Mononuclear cell (primary cell): Measurements from ENCODE around the gene ZBTB18. TPM values are rescaled to one million over a fixed set of nuclear protein-coding genes. Genes with fewer than 3 reads are reported as not detected.
"Not testable (repeated sequence)": the region's sequence is repeated elsewhere in the genome, so short reads cannot be mapped to it uniquely, and the experiment has no call there.

Source experiments
- H3K27me3 ChIP-seq: 2 replicates; pipeline ENCODE4 v1.6.0; 2011; ENCODE audit warnings: low read length, control low read depth; ENCODE audit not compliant: insufficient read depth
- H3K4me1 ChIP-seq: 2 replicates; pipeline ENCODE4 v1.5.1; 2011; ENCODE audit warnings: mild to moderate bottlenecking, low read length, control low read depth; ENCODE audit not compliant: insufficient read depth
- H3K4me3 ChIP-seq: 2 replicates; pipeline ENCODE4 v1.5.1; 2011; ENCODE audit warnings: mild to moderate bottlenecking, low read length, moderate library complexity
- H3K9me3 ChIP-seq: 2 replicates; pipeline ENCODE4 v1.5.1; 2011; ENCODE audit warnings: low read depth, mild to moderate bottlenecking, control low read depth, low read length
- total RNA-seq: library from RNA; depleted of rRNA; stranded (reverse); fragments of >200 nt; gene quantifications from one replicate; pipeline ENCODE4 v1.2.3, GENCODE V29; 2012

The ZBTB18 gene
- total RNA-seq, 1 donor = 57.5 TPM

- H3K4me3 ChIP-seq = no peak overlapping the region
- H3K9me3 ChIP-seq = no peaks in the 10 kb centered on the region
- H3K27me3 ChIP-seq = no peaks in the 10 kb centered on the region
- H3K4me1 ChIP-seq = peaks cover 3% of the 10 kb centered on the region
These were observed 23.5 kb upstream of the ZBTB18 start for GRCh38 chr1:244027491-244028145.

DNA sequence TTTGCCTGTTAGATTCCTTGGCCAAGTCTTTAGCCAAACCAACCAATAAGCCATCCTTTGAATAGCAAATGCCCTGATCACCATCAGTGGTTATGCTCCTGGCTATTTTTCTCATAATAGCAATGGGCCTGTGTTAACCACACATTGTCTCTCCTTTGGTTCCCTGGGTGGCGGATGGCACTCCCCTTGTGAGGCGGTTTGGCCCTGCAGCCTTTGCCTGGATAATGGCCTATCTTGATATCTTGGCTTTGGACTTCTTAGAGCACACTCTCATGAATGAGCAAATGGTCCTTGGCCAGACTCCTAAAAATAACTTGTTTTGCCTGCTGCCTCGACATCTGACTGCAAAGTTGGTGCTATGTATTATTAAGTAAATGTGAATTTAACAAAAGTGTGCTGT is 22.4 kb upstream of the ZBTB18 start:
- Histone ChIP-seq H3K4me1 (peaks cover 3% of the 10 kb centered on the region), H3K4me3 (no peak overlapping the region), H3K27me3 (no peaks in the 10 kb centered on the region)

DNA sequence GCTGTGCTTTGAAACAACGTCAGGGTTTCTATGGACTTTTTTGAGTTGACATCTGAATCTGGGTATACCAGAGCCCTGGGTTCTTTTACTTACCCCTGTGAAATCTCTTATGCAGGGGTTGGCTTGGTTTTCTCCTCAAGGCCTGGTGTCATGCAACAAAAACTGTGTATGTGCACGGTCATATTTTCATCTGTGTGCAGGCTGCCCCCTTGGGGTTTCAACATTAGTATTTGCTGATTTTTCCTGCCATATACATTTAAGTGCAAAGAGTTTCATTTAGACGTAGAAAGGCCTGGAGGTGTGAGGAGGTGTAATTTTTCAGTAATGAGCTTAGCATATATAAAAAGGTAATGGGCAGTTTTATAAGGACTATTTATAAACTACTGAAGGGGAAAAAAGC is 22.0 kb upstream of the ZBTB18 start:
- peaks cover 3% of the 10 kb centered on the region for H3K4me1 ChIP-seq
- no peak overlapping the region for H3K4me3 ChIP-seq
- no peaks in the 10 kb centered on the region for H3K9me3 ChIP-seq
- H3K27me3 ChIP-seq = no peaks in the 10 kb centered on the region

More for the DNA sequence above, 22.4 kb upstream of the ZBTB18 start:
- H3K9me3 ChIP-seq = no peaks in the 10 kb centered on the region

DNA sequence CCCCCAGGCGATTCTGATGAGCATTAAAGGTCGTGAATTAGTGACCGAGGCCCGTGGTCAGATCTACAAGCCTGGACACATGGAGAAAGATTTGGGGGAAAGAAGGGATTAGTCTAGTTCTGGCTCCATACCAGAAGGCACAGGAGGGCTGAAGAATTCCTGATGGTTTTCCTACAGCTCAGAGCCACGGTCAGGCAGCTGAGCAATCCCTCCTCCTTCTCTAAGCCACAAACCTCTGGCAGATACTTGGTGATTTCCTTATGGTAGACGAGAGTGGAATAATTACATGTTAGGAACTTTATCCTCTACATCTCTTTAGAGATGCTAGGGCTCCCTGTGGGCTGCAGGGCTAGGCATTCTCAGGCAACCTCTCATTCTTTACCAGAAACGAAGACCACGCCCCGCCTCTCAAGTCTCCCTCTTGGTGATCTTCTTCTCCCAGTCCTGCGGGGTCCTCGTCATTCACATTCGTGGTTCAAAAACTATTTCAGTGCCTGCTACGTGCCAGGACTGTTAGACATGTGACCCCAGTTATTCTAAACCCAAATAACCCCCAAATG is 20.5 kb upstream of the ZBTB18 start:
- Histone ChIP-seq H3K4me1 (peaks cover 3% of the 10 kb centered on the region), H3K9me3 (no peaks in the 10 kb centered on the region), H3K27me3 (no peaks in the 10 kb centered on the region), H3K4me3 (no peak overlapping the region)

GRCh38 chr1:244035358-244035757 is 15.7 kb upstream of the ZBTB18 start:
- Histone ChIP-seq H3K4me3 (no peak overlapping the region), H3K9me3 (no peaks in the 10 kb centered on the region), H3K4me1 (no peaks in the 10 kb centered on the region), H3K27me3 (no peaks in the 10 kb centered on the region)

DNA sequence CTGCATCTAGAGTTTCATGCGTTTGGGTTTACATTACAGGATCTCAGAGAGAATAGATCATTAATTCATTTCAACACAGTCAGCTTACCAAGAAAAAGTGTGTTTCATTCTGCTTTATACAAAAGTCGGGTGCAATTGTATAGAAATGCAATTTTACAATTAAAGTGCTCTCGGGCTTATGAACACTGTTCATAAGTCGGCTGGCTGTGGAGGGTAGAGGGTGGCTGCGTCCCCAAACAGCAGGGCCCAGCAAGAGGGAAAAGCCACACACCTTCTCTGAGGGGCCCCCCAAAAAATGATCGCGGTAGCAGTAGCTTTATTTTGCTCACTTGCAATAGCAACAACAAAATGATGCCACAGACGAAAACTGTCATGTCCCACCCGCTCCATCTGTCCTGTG is 13.8 kb upstream of the ZBTB18 start:
- H3K27me3 ChIP-seq = no peaks in the 10 kb centered on the region

DNA sequence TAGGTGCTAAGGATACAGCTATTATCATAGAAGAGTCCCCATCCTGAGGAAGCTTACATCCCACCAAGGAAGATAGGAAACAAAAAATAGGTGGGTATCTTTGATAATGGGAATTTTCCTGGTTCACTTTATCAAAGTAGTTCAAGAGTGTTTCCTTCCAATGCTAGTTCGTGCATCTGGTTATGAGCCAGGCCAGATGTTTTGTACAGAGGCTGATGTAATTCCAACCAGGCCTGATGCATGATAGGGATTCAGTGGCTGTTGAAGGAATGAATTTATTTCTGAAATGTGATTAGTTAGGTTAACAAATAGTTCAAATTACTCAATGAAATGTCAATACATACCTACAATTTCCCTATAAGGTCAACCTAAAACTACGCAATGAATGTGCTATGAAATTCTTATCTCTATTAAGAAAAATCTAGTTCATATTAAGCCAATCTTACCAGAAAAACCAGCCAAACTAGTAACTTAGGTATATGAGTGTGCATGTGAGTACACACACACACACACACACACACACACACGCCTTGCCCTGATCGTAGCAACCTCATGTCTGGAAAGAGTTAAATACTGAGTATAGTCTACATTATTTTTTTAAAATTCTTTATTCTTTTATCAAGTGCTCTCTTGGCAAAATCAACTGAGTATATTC is 9.5 kb upstream of the ZBTB18 start:
- Histone ChIP-seq H3K4me3 (no peak overlapping the region), H3K9me3 (no peaks in the 10 kb centered on the region), H3K4me1 (peaks cover 2% of the 10 kb centered on the region), H3K27me3 (no peaks in the 10 kb centered on the region)

More for the DNA sequence above, 13.8 kb upstream of the ZBTB18 start:
- no peaks in the 10 kb centered on the region for H3K9me3 ChIP-seq
- no peaks in the 10 kb centered on the region for H3K4me1 ChIP-seq
- H3K4me3 ChIP-seq = no peak overlapping the region

GRCh38 chr1:244042293-244042692 is 8.8 kb upstream of the ZBTB18 start:
- Histone ChIP-seq H3K9me3 (no peaks in the 10 kb centered on the region), H3K27me3 (no peaks in the 10 kb centered on the region), H3K4me3 (no peak overlapping the region), H3K4me1 (peaks cover 9% of the 10 kb centered on the region)

GRCh38 chr1:244044423-244044822 is 6.7 kb upstream of the ZBTB18 start:
- Histone ChIP-seq H3K4me3 (no peak overlapping the region), H3K4me1 (peaks cover 10% of the 10 kb centered on the region)

GRCh38 chr1:244046254-244046653 is 4.8 kb upstream of the ZBTB18 start:
- H3K9me3 ChIP-seq, H3K4me3 ChIP-seq, H3K27me3 ChIP-seq: not testable (repeated sequence)
- H3K4me1 ChIP-seq = peaks cover 26% of the 10 kb centered on the region

More at GRCh38 chr1:244044423-244044822, 6.7 kb upstream of the ZBTB18 start:
- H3K9me3 ChIP-seq = no peaks in the 10 kb centered on the region
- no peaks in the 10 kb centered on the region for H3K27me3 ChIP-seq

GRCh38 chr1:244046907-244047611 is 4.0 kb upstream of the ZBTB18 start:
- Histone ChIP-seq H3K27me3 (no peaks in the 10 kb centered on the region), H3K9me3 (no peaks in the 10 kb centered on the region), H3K4me3 (peak overlapping the region; percentile 92), H3K4me1 (peaks cover 34% of the 10 kb centered on the region)

GRCh38 chr1:244047621-244048255 is 3.3 kb upstream of the ZBTB18 start:
- Histone ChIP-seq H3K4me1 (peaks cover 40% of the 10 kb centered on the region), H3K27me3 (no peaks in the 10 kb centered on the region), H3K9me3 (no peaks in the 10 kb centered on the region), H3K4me3 (peak overlapping the region; percentile 92)

DNA sequence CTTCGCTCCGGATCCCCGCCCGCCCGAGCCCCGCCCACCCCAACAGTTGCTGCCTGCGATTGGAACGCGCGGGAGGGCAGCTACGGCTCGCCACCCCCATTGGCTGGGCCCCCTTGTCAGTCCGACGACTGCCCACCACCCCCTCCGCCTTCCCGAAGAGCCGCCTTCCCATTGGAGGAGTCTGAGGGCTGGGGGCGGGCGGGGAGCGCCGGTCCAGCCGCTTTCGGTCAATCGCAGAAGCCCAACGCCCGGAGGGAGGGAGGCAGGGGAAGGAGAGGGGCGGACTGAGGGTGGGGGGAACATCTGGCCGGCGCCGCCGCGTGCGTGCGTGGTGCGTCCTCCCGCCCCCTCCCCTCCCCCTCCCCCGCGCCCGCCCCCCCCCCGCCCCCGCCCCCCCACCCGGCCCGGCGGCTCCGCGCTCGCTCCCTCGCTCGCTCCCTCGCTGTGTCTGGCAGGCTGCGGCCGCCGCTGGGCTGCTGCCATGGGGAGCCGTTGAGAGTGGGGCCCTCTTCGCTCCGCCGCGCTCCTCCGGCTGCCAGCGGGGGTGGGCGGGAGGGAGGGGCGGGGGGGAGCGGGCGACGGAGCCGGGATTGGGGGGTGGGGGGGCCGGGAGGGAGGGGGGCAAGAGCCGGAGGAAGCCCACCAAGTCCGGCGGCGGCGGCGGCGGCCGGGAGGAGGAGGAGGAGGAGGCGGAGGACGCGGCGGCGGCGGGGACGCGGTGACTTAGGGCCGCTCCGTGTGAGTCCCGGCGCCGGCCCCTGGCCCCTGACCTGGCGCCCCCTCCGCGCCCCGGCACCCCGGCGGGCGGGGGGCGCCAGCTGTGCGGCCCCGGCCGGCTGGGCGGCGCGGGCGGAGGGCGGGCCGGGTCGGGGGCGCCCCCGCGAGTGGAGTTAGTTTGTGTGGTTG is 2.6 kb upstream of the ZBTB18 start:
- H3K4me1 ChIP-seq = peaks cover 43% of the 10 kb centered on the region
- no peaks in the 10 kb centered on the region for H3K27me3 ChIP-seq
- peak overlapping the region; percentile 92 for H3K4me3 ChIP-seq
- H3K9me3 ChIP-seq = no peaks in the 10 kb centered on the region
